GM10266 (cell line): Measurements from ENCODE around the gene RIPOR3.

Source experiments
- DNase-seq: peaks from one replicate; pipeline ENCODE4 v3.0.0; 2012; ENCODE audit errors: extremely low spot score
- CTCF ChIP-seq: IDR thresholded peaks from 2 replicates; pipeline ENCODE4 v1.5.1; 2012; ENCODE audit warnings: mild to moderate bottlenecking, low read depth; ENCODE audit not compliant: control insufficient read depth, insufficient read depth; ENCODE audit errors: missing control alignments

Gene RIPOR3

GRCh38 chr20:50538276-50538675 lies 153.1 kb downstream of the RIPOR3 start:
- no peak for TF ChIP-seq CTCF
- DNase-seq, result no peak

- TF ChIP-seq CTCF, result no peak
- no peak for DNase-seq
Observed at GRCh38 chr20:50537546-50538201, 153.7 kb downstream of the RIPOR3 start.

- DNase-seq, result no peak
- TF ChIP-seq CTCF, result no peak
Observed at GRCh38 chr20:50536333-50536732, 155.0 kb downstream of the RIPOR3 start.
